H1 (cell line): ENCODE results near the gene PRSS21. TPM values are rescaled to one million over a fixed set of nuclear protein-coding genes. Genes with fewer than 3 reads are reported as not detected.

ENCODE experiments used
- CTCF ChIA-PET: fragments of 300-600 bp; sonication (Branson Sonifier 250); formaldehyde crosslinking; loops from one replicate; lab custom pipeline; 2021; ENCODE audit not compliant: partially characterized antibody; lab: Charles Lee
- POLR2A ChIA-PET: fragments of 300-600 bp; sonication (Branson Sonifier 250); formaldehyde crosslinking; loops from one replicate; lab custom pipeline; 2021; ENCODE audit warnings: inconsistent platforms; ENCODE audit not compliant: partially characterized antibody; lab: Charles Lee
- DNase-seq, 2 experiments: peaks; one replicate each; pipeline versions ENCODE4 v3.0.0 to v3.0.0-alpha.2; 2010 to 2022; ENCODE audit warnings: low spot score in 2 of 2, low read depth in 1 of 2, mixed read lengths in 1 of 2
- FAIRE-seq: peaks from 2 replicates; lab custom pipeline; 2011; peaks lifted over from hg19 to GRCh38; lab: Jason Lieb, UNC
- H2AFZ ChIP-seq: 2 replicates; pipeline ENCODE4 v1.8.1; 2012; ENCODE audit warnings: low read length, inconsistent platforms
- H2AK5ac ChIP-seq: 2 replicates; pipeline ENCODE4 v1.6.1; 2013; ENCODE audit warnings: low read depth, low read length
- H2BK120ac ChIP-seq: replicated peaks from 2 replicates; pipeline ENCODE3; 2013; ENCODE audit warnings: low read depth, low read length, inconsistent platforms
- H2BK12ac ChIP-seq: 2 replicates; pipeline ENCODE4 v1.6.1; 2013; ENCODE audit warnings: low read depth, low read length
- H2BK15ac ChIP-seq: 2 replicates; pipeline ENCODE4 v1.6.1; 2013; ENCODE audit warnings: low read length
- H2BK20ac ChIP-seq: 2 replicates; pipeline ENCODE4 v1.6.1; 2013; ENCODE audit warnings: low read length
- H2BK5ac ChIP-seq: 2 replicates; pipeline ENCODE4 v1.6.1; 2013; ENCODE audit warnings: low read depth, low read length
- H3K14ac ChIP-seq: 2 replicates; pipeline ENCODE4 v1.6.1; 2013; ENCODE audit warnings: inconsistent platforms; ENCODE audit not compliant: insufficient read length
- H3K18ac ChIP-seq: 2 replicates; pipeline ENCODE4 v1.6.1; 2013; ENCODE audit warnings: low read length; ENCODE audit errors: extremely low read depth
- H3K23ac ChIP-seq: 2 replicates; pipeline ENCODE4 v1.6.1; 2013; ENCODE audit warnings: inconsistent platforms; ENCODE audit not compliant: insufficient read length
- H3K23me2 ChIP-seq: 2 replicates; pipeline ENCODE4 v1.6.1; 2013; ENCODE audit warnings: low read depth, low read length
- H3K27ac ChIP-seq: 2 replicates; pipeline ENCODE4 v1.6.1; 2011; ENCODE audit warnings: low read depth, low read length, inconsistent platforms
- H3K27me3 ChIP-seq, 4 experiments: replicated peaks in 1 of 4; 1 replicate in 1 of 4; 2 replicates in 3 of 4; pipeline versions ENCODE4 v1.6.1 to v1.8.1; 2011 to 2013; ENCODE audit warnings: low read length in 3 of 4, mild to moderate bottlenecking in 3 of 4, inconsistent platforms in 2 of 4, mixed read lengths in 2 of 4, moderate library complexity in 1 of 4; ENCODE audit not compliant: control insufficient read depth in 3 of 4, insufficient read depth in 3 of 4; ENCODE audit errors: extremely low read depth in 1 of 4
- H3K36me3 ChIP-seq, 4 experiments: 2 replicates each; pipeline versions ENCODE4 v1.6.1 to v1.8.1; 2011 to 2013; ENCODE audit warnings: mild to moderate bottlenecking in 4 of 4, low read length in 3 of 4, moderate library complexity in 2 of 4, control low read depth in 1 of 4, inconsistent platforms in 1 of 4; ENCODE audit not compliant: insufficient read depth in 4 of 4, control insufficient read depth in 2 of 4
- H3K4ac ChIP-seq: replicated peaks from 2 replicates; pipeline ENCODE3; 2013; ENCODE audit warnings: low read length, low read depth, mixed read lengths, inconsistent platforms; ENCODE audit not compliant: insufficient read length
- H3K4me1 ChIP-seq, 4 experiments: replicated peaks in 1 of 4; 1 replicate in 1 of 4; 2 replicates in 3 of 4; pipeline versions ENCODE4 v1.6.1 to v1.8.1; 2011 to 2013; ENCODE audit warnings: low read length in 3 of 4, inconsistent platforms in 2 of 4, mixed read lengths in 1 of 4; ENCODE audit not compliant: insufficient read depth in 4 of 4, control insufficient read depth in 3 of 4
- H3K4me2 ChIP-seq, 2 experiments: 2 replicates each; pipeline versions ENCODE4 v1.6.1 to v1.8.1; 2011 to 2013; ENCODE audit warnings: low read depth in 2 of 2, low read length in 2 of 2, control low read depth in 1 of 2, inconsistent platforms in 1 of 2, mild to moderate bottlenecking in 1 of 2; ENCODE audit not compliant: insufficient read depth in 1 of 2
- H3K4me3 ChIP-seq, 4 experiments: fragments of 200-600, 300-600 bp in 1 of 4; sonication (generic), shearing (Covaris generic), sonication (Bioruptor Twin) in 1 of 4; 2 replicates each; pipeline versions ENCODE4 v1.5.1 to v1.8.1; 2011 to 2016; ENCODE audit warnings: low read length in 4 of 4, low read depth in 3 of 4, control low read depth in 2 of 4, inconsistent platforms in 2 of 4, mild to moderate bottlenecking in 2 of 4, mixed read lengths in 1 of 4, moderate library complexity in 1 of 4; ENCODE audit not compliant: insufficient read depth in 2 of 4; ENCODE audit errors: extremely low read depth in 1 of 4
- H3K56ac ChIP-seq: replicated peaks from 2 replicates; pipeline ENCODE3; 2013; ENCODE audit warnings: low read depth, mild to moderate bottlenecking, mixed read lengths, low read length, inconsistent platforms; ENCODE audit not compliant: insufficient read length
- H3K79me1 ChIP-seq: 2 replicates; pipeline ENCODE4 v1.6.1; 2013; ENCODE audit warnings: low read depth, low read length, control low read depth
- H3K79me2 ChIP-seq, 2 experiments: 2 replicates each; pipeline versions ENCODE4 v1.6.1 to v1.8.1; 2012 to 2013; ENCODE audit warnings: low read length in 2 of 2, mild to moderate bottlenecking in 2 of 2, inconsistent platforms in 1 of 2; ENCODE audit not compliant: insufficient read depth in 2 of 2, control insufficient read depth in 1 of 2
- H3K9ac ChIP-seq, 4 experiments: replicated peaks in 1 of 4; 1 replicate in 1 of 4; 2 replicates in 3 of 4; pipeline versions ENCODE4 v1.6.1 to v1.8.1; 2011 to 2013; ENCODE audit warnings: low read depth in 3 of 4, low read length in 3 of 4, control low read depth in 2 of 4, mild to moderate bottlenecking in 2 of 4, moderate library complexity in 2 of 4, inconsistent platforms in 1 of 4; ENCODE audit errors: extremely low read depth in 1 of 4
- H3K9me3 ChIP-seq, 2 experiments: 2 replicates each; pipeline versions ENCODE4 v1.6.1 to v1.8.1; 2012 to 2013; ENCODE audit warnings: mild to moderate bottlenecking in 2 of 2, moderate library complexity in 2 of 2, control low read depth in 1 of 2, inconsistent platforms in 1 of 2, low read depth in 1 of 2, low read length in 1 of 2, mixed read lengths in 1 of 2; ENCODE audit not compliant: insufficient read depth in 2 of 2
- H4K20me1 ChIP-seq, 2 experiments: replicated peaks in 1 of 2; 2 replicates each; pipeline versions ENCODE3 to v1.8.1; 2011 to 2013; ENCODE audit warnings: inconsistent platforms in 2 of 2, low read length in 2 of 2, mild to moderate bottlenecking in 1 of 2; ENCODE audit not compliant: insufficient read depth in 2 of 2, control insufficient read depth in 1 of 2
- H4K5ac ChIP-seq: 2 replicates; pipeline ENCODE4 v1.6.1; 2013; ENCODE audit warnings: low read length, low read depth, mixed read lengths, inconsistent platforms; ENCODE audit not compliant: insufficient read length
- H4K8ac ChIP-seq: 2 replicates; pipeline ENCODE4 v1.8.0; 2013; ENCODE audit warnings: mild to moderate bottlenecking, moderate library complexity, low read length, inconsistent platforms; ENCODE audit not compliant: insufficient read depth; ENCODE audit errors: extremely low read depth
- H4K91ac ChIP-seq: replicated peaks from 2 replicates; pipeline ENCODE3; 2013; ENCODE audit warnings: low read length, mixed read lengths, inconsistent platforms; ENCODE audit not compliant: insufficient read length
- SUZ12 ChIP-seq: fragments of 200-600 bp; sonication (generic); IDR thresholded peaks from 2 replicates; pipeline ENCODE4 v1.6.1; 2012; ENCODE audit warnings: mild to moderate bottlenecking, inconsistent platforms, low read length, moderate library complexity, mixed read lengths
- ZNF274 ChIP-seq: IDR thresholded peaks from 2 replicates; pipeline ENCODE4 v1.7.0; 2012; ENCODE audit warnings: low read length, borderline replicate concordance; ENCODE audit errors: extremely low read depth
- WGBS, 2 experiments: shearing (Covaris generic) in 1 of 2; methylation state at CpG; one replicate each; pipeline versions ENCODE4 v1.1.6 to v1.1.7; 2013 to 2015; ENCODE audit warnings: low lambda C conversion rate in 2 of 2, mixed read lengths in 2 of 2, inconsistent platforms in 1 of 2, low coverage in 1 of 2, missing lambda C conversion rate in 1 of 2; ENCODE audit not compliant: insufficient replicate concordance in 2 of 2, insufficient coverage in 1 of 2, insufficient read length in 1 of 2; ENCODE audit errors: extremely low coverage in 1 of 2, missing lambda C conversion rate in 1 of 2; 5-methylcytosine and 5-hydroxymethylcytosine counted together
- polyA plus RNA-seq, 7 experiments: library from polyadenylated mRNA; depleted of rRNA in 3 of 7; stranded (reverse) in 5 of 7; unstranded in 2 of 7; fragments of >200 nt in 5 of 7; fragments of 200-250 nt in 2 of 7; gene quantifications; 1 replicate in 5 of 7; 2 replicates in 1 of 7; 4 replicates in 1 of 7; pipeline versions ENCODE4 v1.2.1 to v1.2.3, GENCODE V29; 2011 to 2013; ENCODE audit warnings: missing spikeins in 2 of 7, mixed read lengths in 2 of 7
- total RNA-seq: library from RNA; stranded (reverse); fragmentation: NEBNext Ultra II Directional; extraction: Animal tissue kit (Norgen Biotek cat#: 25700); gene quantifications from 2 replicates; pipeline ENCODE4 v1.2.1, GENCODE V29; 2021

Gene PRSS21
- total and polyA plus RNA-seq, 2 of the 8 experiments (the other 6 are each of a cell fraction or from before 2014, with no cell fraction given), result 0.76 to 1.0 TPM

DNA sequence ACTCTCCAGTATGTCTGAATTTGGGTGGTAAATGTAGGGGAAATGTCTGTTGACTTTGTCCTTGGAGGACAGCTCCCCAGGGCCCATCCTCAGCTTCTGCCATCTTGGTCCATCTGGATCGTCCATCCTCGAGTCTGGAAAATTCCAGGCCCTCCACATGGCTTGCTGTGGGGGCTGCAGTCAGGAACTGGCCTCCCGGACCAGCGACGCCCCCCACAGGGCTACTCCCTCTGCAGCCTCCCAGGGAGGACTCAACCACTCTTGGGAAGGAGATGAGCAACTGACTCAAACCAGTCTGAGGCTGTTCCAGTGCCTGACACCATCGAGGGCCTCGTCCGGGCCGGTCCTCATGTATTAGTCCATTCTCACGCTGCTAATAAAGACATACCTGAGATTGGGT lies 7.6 kb downstream of the PRSS21 start:
- H2BK120ac ChIP-seq, result no peak overlapping the region
- H3K56ac ChIP-seq, result no peak overlapping the region
- H2BK20ac ChIP-seq, result no peak overlapping the region
- no peak overlapping the region for H2AK5ac ChIP-seq
- no peak overlapping the region for H4K5ac ChIP-seq
- H3K27ac ChIP-seq, result no peak overlapping the region
- H4K8ac ChIP-seq, result 0 out of 2 replicates have a peak overlapping the region, but pooled peaks have one; percentile 16
- no peak overlapping the region for H2BK15ac ChIP-seq
- H3K4me2 ChIP-seq, result no peak overlapping the region
- no peak overlapping the region for H3K4ac ChIP-seq
- no peak overlapping the region for H4K91ac ChIP-seq
- ChIA-PET POLR2A (interaction anchor here (1.3 kb wide), 1 partner anchor 11 kb away, joined by 3 read pairs; no protein-coding TSS in a partner anchor), CTCF (interaction anchor here (0.6 to 3.9 kb wide), 4 partner anchors 13 to 76 kb away, joined by 3 to 22 read pairs (median 6); no protein-coding TSS in a partner anchor)
- DNase-seq (no peak), FAIRE-seq (no peak)
- 87% methylated on average over 9 of the region's 10 CpGs; no CpG with 5 or more reads in 1 of the 2 experiments for WGBS, 2 experiments
- H3K23ac ChIP-seq, result no peak overlapping the region
- no peak overlapping the region for H2AFZ ChIP-seq
- no peak overlapping the region for H3K18ac ChIP-seq
- no peak overlapping the region for H2BK12ac ChIP-seq
- H3K36me3 ChIP-seq, result no peaks in the 10 kb centered on the region
- TF ChIP-seq ZNF274, result no peak
- TF ChIP-seq SUZ12, result no peak
- H3K79me2 ChIP-seq, result no peaks in the 10 kb centered on the region
- H2BK5ac ChIP-seq, result no peak overlapping the region
- H3K14ac ChIP-seq, result no peak overlapping the region
- no peak overlapping the region for H3K4me3 ChIP-seq
- H3K4me1 ChIP-seq, result no peaks in the 10 kb centered on the region
- H3K9me3 ChIP-seq, result no peaks in the 10 kb centered on the region
- H3K9ac ChIP-seq, result no peak overlapping the region
- no peaks in the 10 kb centered on the region for H4K20me1 ChIP-seq
- H3K23me2 ChIP-seq, result no peaks in the 10 kb centered on the region
- H3K27me3 ChIP-seq, result no peaks in the 10 kb centered on the region
- no peaks in the 10 kb centered on the region for H3K79me1 ChIP-seq
